Esophagus squamous epithelium (tissue), 4 donors: ENCODE results near the gene KLF13.

Experiments
- CTCF ChIP-seq, 6 experiments: fragments of 450-650 bp in 4 of 6; fragments of 200-600 bp in 2 of 6; sonication (generic) in 2 of 6; IDR thresholded peaks; one replicate each; pipeline ENCODE4 v1.5.1; 2016 to 2019; ENCODE audit warnings: antibody characterized with exemption in 6 of 6, mild to moderate bottlenecking in 4 of 6, moderate library complexity in 4 of 6
- POLR2A ChIP-seq, 4 donors: fragments of 450-650 bp; IDR thresholded peaks; one replicate each; pipeline ENCODE4 v1.6.1; 2017; ENCODE audit warnings: antibody characterized with exemption in 4 of 4, mild to moderate bottlenecking in 4 of 4, moderate library complexity in 3 of 4

GRCh38 chr15:31407376-31407775, 80.7 kb downstream of the KLF13 start:
- TF ChIP-seq CTCF (IDR thresholded peaks at IDR 0.05) (no peak), POLR2A (IDR thresholded peaks at IDR 0.05) (no peak)
